Measurements from ENCODE around the gene FKBP2. TPM values are rescaled to one million over a fixed set of nuclear protein-coding genes. Genes with fewer than 3 reads are reported as not detected.

FKBP2 gene
- total and polyA plus RNA-seq, 2 of the 13 experiments (the other 11 are each of a cell fraction or from before 2014, with no cell fraction given): 30.1 to 53.3 TPM

DNA sequence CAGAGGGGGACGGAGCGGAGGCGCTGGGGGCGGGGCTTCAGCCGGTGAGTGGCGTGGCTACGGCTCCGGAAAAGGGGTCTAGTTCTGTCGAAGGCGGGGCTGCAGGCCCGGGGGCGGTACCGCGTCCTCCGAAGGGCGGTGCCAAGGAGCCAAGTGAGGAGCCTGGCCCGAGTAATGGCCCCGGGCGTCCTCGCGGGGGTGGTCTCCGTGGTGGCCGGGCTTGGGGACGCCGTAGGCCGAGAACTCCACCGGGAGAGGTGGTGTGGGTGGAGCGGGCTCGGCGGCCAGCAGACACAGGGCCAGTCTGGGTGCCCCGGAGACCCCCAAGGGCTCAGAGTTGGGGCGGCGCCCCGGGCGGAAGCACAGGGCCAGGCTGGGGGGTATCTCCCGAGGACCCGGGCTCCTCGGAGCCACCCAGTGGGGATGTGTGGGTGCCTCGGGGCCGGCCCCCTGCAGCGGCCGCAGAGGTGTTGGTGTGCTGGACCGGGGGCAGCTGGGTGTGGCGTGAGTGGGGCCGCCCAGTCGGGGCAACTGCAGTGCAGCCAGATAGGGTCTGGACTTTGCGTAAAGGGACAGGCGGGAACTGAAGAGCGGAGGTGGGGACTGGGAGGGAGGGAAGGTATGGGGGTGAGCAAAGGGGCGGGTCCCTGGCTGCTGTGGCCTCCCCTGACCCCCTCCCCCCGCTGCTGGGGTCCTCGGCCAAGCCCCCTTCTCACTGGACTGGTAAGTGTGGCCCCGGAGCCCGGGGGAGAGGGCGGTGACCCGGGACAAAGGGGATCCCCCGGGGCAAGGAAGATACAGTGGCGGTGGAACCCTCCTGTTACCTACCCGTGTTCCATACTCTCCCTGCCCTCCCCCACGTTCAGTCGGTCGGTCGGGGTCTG lies 838 bp downstream of the FKBP2 start (continued):
- TF ChIP-seq YY1 (IDR thresholded peaks at IDR 0.05; ENCODE audit: insufficient read depth, insufficient replicate concordance, low read depth, low read length) (peak; percentile 88), GABPB1 (CRISPR knock-in tag; IDR thresholded peaks at IDR 0.05) (peak; percentile 50; the same call in 1 of the 2 replicates), CCDC6 (CRISPR knock-in tag; IDR thresholded peaks at IDR 0.05) (0 out of 2 replicates have a peak, but pooled peaks have one; percentile 63), NAIF1 (CRISPR knock-in tag; IDR thresholded peaks at IDR 0.05; ENCODE audit: borderline replicate concordance) (peak; percentile 47; the same call in 1 of the 2 replicates), PHF8 (CRISPR knock-in tag; IDR thresholded peaks at IDR 0.05) (peak; percentile 72; the same call in 1 of the 2 replicates), RORA (CRISPR knock-in tag; IDR thresholded peaks at IDR 0.05) (no peak), ZNF607 (CRISPR knock-in tag; IDR thresholded peaks at IDR 0.05; ENCODE audit: borderline replicate concordance) (peak; percentile 48; the same call in 1 of the 2 replicates), PCBP1 (IDR thresholded peaks at IDR 0.05; ENCODE audit: borderline replicate concordance, low read depth, low read length) (peak; percentile 64; the same call in 1 of the 2 replicates), ZNF124 (CRISPR knock-in tag; IDR thresholded peaks at IDR 0.05) (no peak), CC2D1A (CRISPR knock-in tag; IDR thresholded peaks at IDR 0.05) (no peak), ZC3H13 (CRISPR knock-in tag; IDR thresholded peaks at IDR 0.05) (0 out of 2 replicates have a peak, but pooled peaks have one; percentile 51), ZNF441 (CRISPR knock-in tag; IDR thresholded peaks at IDR 0.05; ENCODE audit: borderline replicate concordance) (peak; percentile 61; the same call in 1 of the 2 replicates), ZNF790 (CRISPR knock-in tag; IDR thresholded peaks at IDR 0.05; ENCODE audit: borderline replicate concordance) (peak; percentile 47), SKI (IDR thresholded peaks at IDR 0.05; ENCODE audit: partially characterized antibody) (no peak), FLYWCH1 (CRISPR knock-in tag; IDR thresholded peaks at IDR 0.05) (no peak), HMG20B (CRISPR knock-in tag; conservative IDR thresholded peaks at IDR 0.05) (no peak), ZBTB21 (CRISPR knock-in tag; IDR thresholded peaks at IDR 0.05) (no peak), ZNF776 (CRISPR knock-in tag; IDR thresholded peaks at IDR 0.05) (peak; percentile 55), ZNF432 (CRISPR knock-in tag; IDR thresholded peaks at IDR 0.05; ENCODE audit: borderline replicate concordance) (no peak), TARDBP (CRISPR knock-in tag; IDR thresholded peaks at IDR 0.05) (no peak), SAP130 (CRISPR knock-in tag; IDR thresholded peaks at IDR 0.05; ENCODE audit: low read depth) (peak; percentile 50), HDAC1 (CRISPR knock-in tag; IDR thresholded peaks at IDR 0.05) (peak; percentile 13; the same call in 1 of the 2 replicates)
- TF ChIP-seq, protein P1, sequence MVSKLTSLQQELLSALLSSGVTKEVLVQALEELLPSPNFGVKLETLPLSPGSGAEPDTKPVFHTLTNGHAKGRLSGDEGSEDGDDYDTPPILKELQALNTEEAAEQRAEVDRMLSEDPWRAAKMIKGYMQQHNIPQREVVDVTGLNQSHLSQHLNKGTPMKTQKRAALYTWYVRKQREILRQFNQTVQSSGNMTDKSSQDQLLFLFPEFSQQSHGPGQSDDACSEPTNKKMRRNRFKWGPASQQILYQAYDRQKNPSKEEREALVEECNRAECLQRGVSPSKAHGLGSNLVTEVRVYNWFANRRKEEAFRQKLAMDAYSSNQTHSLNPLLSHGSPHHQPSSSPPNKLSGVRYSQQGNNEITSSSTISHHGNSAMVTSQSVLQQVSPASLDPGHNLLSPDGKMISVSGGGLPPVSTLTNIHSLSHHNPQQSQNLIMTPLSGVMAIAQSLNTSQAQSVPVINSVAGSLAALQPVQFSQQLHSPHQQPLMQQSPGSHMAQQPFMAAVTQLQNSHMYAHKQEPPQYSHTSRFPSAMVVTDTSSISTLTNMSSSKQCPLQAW (CRISPR knock-in tag; IDR thresholded peaks at IDR 0.05): peak; percentile 17; the same call in 1 of the 2 replicates
- TF ChIP-seq, protein P2, sequence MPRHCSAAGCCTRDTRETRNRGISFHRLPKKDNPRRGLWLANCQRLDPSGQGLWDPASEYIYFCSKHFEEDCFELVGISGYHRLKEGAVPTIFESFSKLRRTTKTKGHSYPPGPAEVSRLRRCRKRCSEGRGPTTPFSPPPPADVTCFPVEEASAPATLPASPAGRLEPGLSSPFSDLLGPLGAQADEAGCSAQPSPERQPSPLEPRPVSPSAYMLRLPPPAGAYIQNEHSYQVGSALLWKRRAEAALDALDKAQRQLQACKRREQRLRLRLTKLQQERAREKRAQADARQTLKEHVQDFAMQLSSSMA (CRISPR knock-in tag; IDR thresholded peaks at IDR 0.05): 0 out of 2 replicates have a peak, but pooled peaks have one; percentile 73
- TF ChIP-seq, protein P3, sequence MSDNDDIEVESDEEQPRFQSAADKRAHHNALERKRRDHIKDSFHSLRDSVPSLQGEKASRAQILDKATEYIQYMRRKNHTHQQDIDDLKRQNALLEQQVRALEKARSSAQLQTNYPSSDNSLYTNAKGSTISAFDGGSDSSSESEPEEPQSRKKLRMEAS (IDR thresholded peaks at IDR 0.05): no peak; the same call in 1 of the 2 replicates
- TF ChIP-seq, protein P4, sequence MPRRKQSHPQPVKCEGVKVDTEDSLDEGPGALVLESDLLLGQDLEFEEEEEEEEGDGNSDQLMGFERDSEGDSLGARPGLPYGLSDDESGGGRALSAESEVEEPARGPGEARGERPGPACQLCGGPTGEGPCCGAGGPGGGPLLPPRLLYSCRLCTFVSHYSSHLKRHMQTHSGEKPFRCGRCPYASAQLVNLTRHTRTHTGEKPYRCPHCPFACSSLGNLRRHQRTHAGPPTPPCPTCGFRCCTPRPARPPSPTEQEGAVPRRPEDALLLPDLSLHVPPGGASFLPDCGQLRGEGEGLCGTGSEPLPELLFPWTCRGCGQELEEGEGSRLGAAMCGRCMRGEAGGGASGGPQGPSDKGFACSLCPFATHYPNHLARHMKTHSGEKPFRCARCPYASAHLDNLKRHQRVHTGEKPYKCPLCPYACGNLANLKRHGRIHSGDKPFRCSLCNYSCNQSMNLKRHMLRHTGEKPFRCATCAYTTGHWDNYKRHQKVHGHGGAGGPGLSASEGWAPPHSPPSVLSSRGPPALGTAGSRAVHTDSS (CRISPR knock-in tag; conservative IDR thresholded peaks at IDR 0.05): no peak

Measured in HepG2 (cell line).